Fibroblast of lung (primary cell): ENCODE results near the gene SMARCAL1.

Experiments used
- EZH2 ChIP-seq: IDR thresholded peaks from 2 replicates; pipeline ENCODE4 v1.5.1; 2012; ENCODE audit warnings: low read length, control low read depth, mild to moderate bottlenecking; ENCODE audit errors: missing control alignments
- TF ChIP-seq, protein P1 (sequence below), 2 donors: IDR thresholded peaks in 1 of 2; conservative IDR thresholded peaks in 1 of 2; 1 replicate in 1 of 2; 2 replicates in 1 of 2; pipeline ENCODE4 v1.5.1; 2011 to 2012; ENCODE audit warnings: low read length in 2 of 2, control low read depth in 1 of 2, inconsistent platforms in 1 of 2, low read depth in 1 of 2, mild to moderate bottlenecking in 1 of 2

DNA sequence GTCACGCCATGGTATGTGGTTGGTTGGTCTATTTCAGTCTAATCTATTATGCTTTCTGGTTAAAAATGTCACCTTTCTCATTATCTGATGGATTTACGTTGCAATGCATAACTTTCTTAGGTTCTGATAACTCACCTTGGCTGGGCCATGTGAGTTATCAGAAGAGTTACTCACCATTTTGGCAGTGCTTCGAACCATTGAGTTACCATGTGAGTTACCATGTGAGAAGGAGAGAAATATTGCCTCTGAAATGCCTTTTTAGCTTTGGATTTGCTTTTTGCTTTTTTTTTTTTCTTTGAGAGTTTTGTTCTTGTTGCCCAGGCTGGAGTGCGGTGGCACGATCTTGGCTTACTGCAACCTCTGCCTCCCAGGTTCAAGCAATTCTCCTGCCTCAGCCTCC is 1.6 kb downstream of the SMARCAL1 start:
- TF ChIP-seq, protein P1, sequence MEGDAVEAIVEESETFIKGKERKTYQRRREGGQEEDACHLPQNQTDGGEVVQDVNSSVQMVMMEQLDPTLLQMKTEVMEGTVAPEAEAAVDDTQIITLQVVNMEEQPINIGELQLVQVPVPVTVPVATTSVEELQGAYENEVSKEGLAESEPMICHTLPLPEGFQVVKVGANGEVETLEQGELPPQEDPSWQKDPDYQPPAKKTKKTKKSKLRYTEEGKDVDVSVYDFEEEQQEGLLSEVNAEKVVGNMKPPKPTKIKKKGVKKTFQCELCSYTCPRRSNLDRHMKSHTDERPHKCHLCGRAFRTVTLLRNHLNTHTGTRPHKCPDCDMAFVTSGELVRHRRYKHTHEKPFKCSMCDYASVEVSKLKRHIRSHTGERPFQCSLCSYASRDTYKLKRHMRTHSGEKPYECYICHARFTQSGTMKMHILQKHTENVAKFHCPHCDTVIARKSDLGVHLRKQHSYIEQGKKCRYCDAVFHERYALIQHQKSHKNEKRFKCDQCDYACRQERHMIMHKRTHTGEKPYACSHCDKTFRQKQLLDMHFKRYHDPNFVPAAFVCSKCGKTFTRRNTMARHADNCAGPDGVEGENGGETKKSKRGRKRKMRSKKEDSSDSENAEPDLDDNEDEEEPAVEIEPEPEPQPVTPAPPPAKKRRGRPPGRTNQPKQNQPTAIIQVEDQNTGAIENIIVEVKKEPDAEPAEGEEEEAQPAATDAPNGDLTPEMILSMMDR (conservative IDR thresholded peaks at IDR 0.05 in 1 of 2, IDR thresholded peaks at IDR 0.05 in 1 of 2; ENCODE audit: low read depth in 1 of 2, low read length in 2 of 2) = no peak
- no peak for TF ChIP-seq EZH2
